ENCODE data around the gene DCK. TPM values are rescaled to one million over a fixed set of nuclear protein-coding genes. Genes with fewer than 3 reads are reported as not detected.

DCK gene
- total and polyA plus RNA-seq, 9 of the 15 experiments (the other 6 are each of a cell fraction or from before 2014, with no cell fraction given): 11.3 to 25.8 (median 19.6) TPM

DNA sequence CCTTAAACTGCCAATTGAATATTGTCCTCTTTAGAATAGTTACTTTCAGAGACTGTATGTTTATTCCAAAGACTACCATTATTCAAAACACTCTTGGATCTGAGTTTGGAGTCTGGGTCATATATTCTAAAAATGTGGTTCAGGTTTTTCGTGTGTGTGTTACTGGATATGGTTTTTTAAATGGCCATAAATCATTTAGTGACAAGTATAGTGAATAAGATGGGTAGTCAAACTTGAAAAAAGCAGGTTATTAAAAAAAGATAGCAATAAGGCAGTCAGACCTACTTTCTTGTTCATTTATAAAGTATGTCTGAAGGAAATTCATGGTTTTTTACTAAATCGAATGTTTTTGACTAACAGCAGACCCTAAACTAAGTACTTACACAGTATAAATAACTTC, 59.3 kb downstream of the DCK start:
- POLR2A ChIA-PET: no interaction called here
- in situ Hi-C loops (cut with MboI): no loop called here
- TF ChIP-seq YY1 (IDR thresholded peaks at IDR 0.05; ENCODE audit: borderline replicate concordance in 1 of 3, control insufficient read depth in 1 of 3, extremely low read depth in 1 of 3, insufficient read depth in 3 of 3, insufficient read length in 1 of 3, insufficient replicate concordance in 2 of 3, low read depth in 1 of 3, low read length in 2 of 3) (no peak), CBX1 (IDR thresholded peaks at IDR 0.05; ENCODE audit: low read depth) (no peak), ZNF695 (CRISPR knock-in tag; IDR thresholded peaks at IDR 0.05) (no peak), MCM3 (IDR thresholded peaks at IDR 0.05) (no peak), PCBP2 (IDR thresholded peaks at IDR 0.05; ENCODE audit: low read depth, low read length, poor library complexity, severe bottlenecking) (no peak), SP2 (IDR thresholded peaks at IDR 0.05; ENCODE audit: extremely low read depth, low read depth, low read length, poor library complexity, severe bottlenecking) (no peak), MEIS2 (IDR thresholded peaks at IDR 0.05; ENCODE audit: partially characterized antibody) (peak; percentile 70)
- TF ChIP-seq, protein P1, sequence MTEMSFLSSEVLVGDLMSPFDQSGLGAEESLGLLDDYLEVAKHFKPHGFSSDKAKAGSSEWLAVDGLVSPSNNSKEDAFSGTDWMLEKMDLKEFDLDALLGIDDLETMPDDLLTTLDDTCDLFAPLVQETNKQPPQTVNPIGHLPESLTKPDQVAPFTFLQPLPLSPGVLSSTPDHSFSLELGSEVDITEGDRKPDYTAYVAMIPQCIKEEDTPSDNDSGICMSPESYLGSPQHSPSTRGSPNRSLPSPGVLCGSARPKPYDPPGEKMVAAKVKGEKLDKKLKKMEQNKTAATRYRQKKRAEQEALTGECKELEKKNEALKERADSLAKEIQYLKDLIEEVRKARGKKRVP (CRISPR knock-in tag; IDR thresholded peaks at IDR 0.05): no peak
- TF ChIP-seq, protein P2, sequence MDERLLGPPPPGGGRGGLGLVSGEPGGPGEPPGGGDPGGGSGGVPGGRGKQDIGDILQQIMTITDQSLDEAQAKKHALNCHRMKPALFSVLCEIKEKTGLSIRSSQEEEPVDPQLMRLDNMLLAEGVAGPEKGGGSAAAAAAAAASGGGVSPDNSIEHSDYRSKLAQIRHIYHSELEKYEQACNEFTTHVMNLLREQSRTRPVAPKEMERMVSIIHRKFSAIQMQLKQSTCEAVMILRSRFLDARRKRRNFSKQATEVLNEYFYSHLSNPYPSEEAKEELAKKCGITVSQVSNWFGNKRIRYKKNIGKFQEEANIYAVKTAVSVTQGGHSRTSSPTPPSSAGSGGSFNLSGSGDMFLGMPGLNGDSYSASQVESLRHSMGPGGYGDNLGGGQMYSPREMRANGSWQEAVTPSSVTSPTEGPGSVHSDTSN (CRISPR knock-in tag; IDR thresholded peaks at IDR 0.05; ENCODE audit: low read depth): no peak
- TF ChIP-seq, protein P2 (tag; conservative IDR thresholded peaks at IDR 0.05; ENCODE audit: low read depth): peak; percentile 48; the same call in 1 of the 2 replicates
- TF ChIP-seq, protein P3, sequence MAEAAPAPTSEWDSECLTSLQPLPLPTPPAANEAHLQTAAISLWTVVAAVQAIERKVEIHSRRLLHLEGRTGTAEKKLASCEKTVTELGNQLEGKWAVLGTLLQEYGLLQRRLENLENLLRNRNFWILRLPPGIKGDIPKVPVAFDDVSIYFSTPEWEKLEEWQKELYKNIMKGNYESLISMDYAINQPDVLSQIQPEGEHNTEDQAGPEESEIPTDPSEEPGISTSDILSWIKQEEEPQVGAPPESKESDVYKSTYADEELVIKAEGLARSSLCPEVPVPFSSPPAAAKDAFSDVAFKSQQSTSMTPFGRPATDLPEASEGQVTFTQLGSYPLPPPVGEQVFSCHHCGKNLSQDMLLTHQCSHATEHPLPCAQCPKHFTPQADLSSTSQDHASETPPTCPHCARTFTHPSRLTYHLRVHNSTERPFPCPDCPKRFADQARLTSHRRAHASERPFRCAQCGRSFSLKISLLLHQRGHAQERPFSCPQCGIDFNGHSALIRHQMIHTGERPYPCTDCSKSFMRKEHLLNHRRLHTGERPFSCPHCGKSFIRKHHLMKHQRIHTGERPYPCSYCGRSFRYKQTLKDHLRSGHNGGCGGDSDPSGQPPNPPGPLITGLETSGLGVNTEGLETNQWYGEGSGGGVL (CRISPR knock-in tag; IDR thresholded peaks at IDR 0.05): no peak
- TF ChIP-seq, protein P4, sequence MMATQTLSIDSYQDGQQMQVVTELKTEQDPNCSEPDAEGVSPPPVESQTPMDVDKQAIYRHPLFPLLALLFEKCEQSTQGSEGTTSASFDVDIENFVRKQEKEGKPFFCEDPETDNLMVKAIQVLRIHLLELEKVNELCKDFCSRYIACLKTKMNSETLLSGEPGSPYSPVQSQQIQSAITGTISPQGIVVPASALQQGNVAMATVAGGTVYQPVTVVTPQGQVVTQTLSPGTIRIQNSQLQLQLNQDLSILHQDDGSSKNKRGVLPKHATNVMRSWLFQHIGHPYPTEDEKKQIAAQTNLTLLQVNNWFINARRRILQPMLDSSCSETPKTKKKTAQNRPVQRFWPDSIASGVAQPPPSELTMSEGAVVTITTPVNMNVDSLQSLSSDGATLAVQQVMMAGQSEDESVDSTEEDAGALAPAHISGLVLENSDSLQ (IDR thresholded peaks at IDR 0.05): peak; percentile 78

More for the DNA sequence above, 59.3 kb downstream of the DCK start:
- FAIRE-seq (no peak), ATAC-seq (no peak), DNase-seq (ENCODE audit: extremely low read depth in 1 of 4, low spot score in 3 of 4) (no peak)
- intact Hi-C loops (cut with micrococcal nuclease): no loop called here
- WGBS (ENCODE audit: insufficient coverage, low coverage, missing lambda C conversion rate): 0% methylated on average over 2 of the region's 2 CpGs
- Histone ChIP-seq H3K79me2 (ENCODE audit: control insufficient read depth, insufficient read depth, low read length) (no peaks in the 10 kb centered on the region), H3K9ac (ENCODE audit: insufficient read depth in 1 of 2, low read depth in 2 of 2, low read length in 2 of 2) (no peak overlapping the region), H3K4me3 (no peak overlapping the region), H4K20me1 (replicated peaks; ENCODE audit: control insufficient read depth, insufficient read depth, low read length) (no peaks in the 10 kb centered on the region), H3K9me1 (ENCODE audit: control insufficient read depth, insufficient read depth, low read length) (no peaks in the 10 kb centered on the region), H3K36me3 (ENCODE audit: control insufficient read depth, insufficient read depth, low read length) (no peaks in the 10 kb centered on the region), H3K4me1 (replicated peaks in 1 of 2; ENCODE audit: control insufficient read depth in 2 of 2, insufficient read depth in 2 of 2, low read length in 2 of 2) (no peaks in the 10 kb centered on the region), H3K4me2 (ENCODE audit: insufficient read depth, low read length) (no peak overlapping the region), H3K27me3 (ENCODE audit: control insufficient read depth in 2 of 2, insufficient read depth in 2 of 2, low read length in 2 of 2) (no peaks in the 10 kb centered on the region), H3K27ac (ENCODE audit: extremely low read depth, low read depth, low read length) (no peak overlapping the region), H2AFZ (ENCODE audit: low read depth, low read length) (no peak overlapping the region), H3K9me3 (replicated peaks; ENCODE audit: control insufficient read depth, insufficient read depth, low read depth, low read length) (no peaks in the 10 kb centered on the region)
- CTCF ChIA-PET (ENCODE audit: low intra/inter-chr PET ratio): no interaction called here
- no TSS peak for BruUV-seq (replicated peaks)
